GM12892 (cell line): Measurements from ENCODE around the gene CRYGS.

ENCODE experiments used
- POLR2A ChIP-seq: IDR thresholded peaks from 2 replicates; pipeline ENCODE4 v1.6.1; 2011; ENCODE audit warnings: low read depth, low read length, control low read depth
- POLR2AphosphoS5 ChIP-seq: IDR thresholded peaks from 2 replicates; pipeline ENCODE4 v1.6.1; 2011; ENCODE audit warnings: low read depth, low read length, control low read depth
- TAF1 ChIP-seq: IDR thresholded peaks from 2 replicates; pipeline ENCODE4 v1.6.1; 2011; ENCODE audit warnings: low read depth, mild to moderate bottlenecking, control low read depth, low read length, borderline replicate concordance

- no peak for TF ChIP-seq POLR2AphosphoS5
- TF ChIP-seq POLR2A = no peak
- no peak for TF ChIP-seq TAF1
These were observed 39.7 kb upstream of the CRYGS start for GRCh38 chr3:186583831-186584230.
